GM23338 (cell line): ENCODE measurements around the gene BHLHE23.

Source experiments
- CREB1 ChIP-seq: fragments of 250-450 bp; sonication (Bioruptor Pico); IDR thresholded peaks from 2 replicates; pipeline ENCODE4 v1.5.0; 2020; ENCODE audit warnings: low read depth, mild to moderate bottlenecking, moderate library complexity
- EZH2 ChIP-seq: fragments of 200-600 bp; sonication (generic); IDR thresholded peaks from one replicate; pipeline ENCODE4 v1.8.0; 2017; ENCODE audit warnings: antibody characterized with exemption, mild to moderate bottlenecking, low read depth; ENCODE audit not compliant: unreplicated experiment
- EZH2phosphoT487 ChIP-seq: fragments of 200-600 bp; sonication (generic); IDR thresholded peaks from one replicate; pipeline ENCODE4 v1.8.1; 2018; ENCODE audit warnings: antibody characterized with exemption; ENCODE audit not compliant: unreplicated experiment
- JUNB ChIP-seq: IDR thresholded peaks from one replicate; pipeline ENCODE4 v1.6.1; 2016; ENCODE audit warnings: antibody characterized with exemption; ENCODE audit not compliant: unreplicated experiment
- POLR2AphosphoS5 ChIP-seq: IDR thresholded peaks from 2 replicates; pipeline ENCODE4 v1.6.1; 2016; ENCODE audit warnings: antibody characterized with exemption, low read depth
- REST ChIP-seq: IDR thresholded peaks from one replicate; pipeline ENCODE4 v1.6.1; 2018; ENCODE audit warnings: antibody characterized with exemption; ENCODE audit not compliant: unreplicated experiment
- ZNF114 ChIP-seq: fragments of 250-450 bp; sonication (Bioruptor Pico); IDR thresholded peaks from 2 replicates; pipeline ENCODE4 v1.5.0; 2020; ENCODE audit warnings: mild to moderate bottlenecking, moderate library complexity
- ZNF331 ChIP-seq: fragments of 250-450 bp; sonication (Bioruptor Pico); IDR thresholded peaks from 2 replicates; pipeline ENCODE4 v1.5.0; 2020; ENCODE audit warnings: low read depth, mild to moderate bottlenecking, moderate library complexity
- TF ChIP-seq, protein P1 (sequence below), 2 experiments: fragments of 200-600 bp in 1 of 2; sonication (generic) in 1 of 2; conservative IDR thresholded peaks; 2 replicates each; pipeline versions ENCODE4 v1.5.1 to v1.6.1; 2016 to 2017; ENCODE audit warnings: antibody characterized with exemption in 2 of 2, low read depth in 2 of 2, mild to moderate bottlenecking in 2 of 2, moderate library complexity in 1 of 2
- TF ChIP-seq, protein P2 (sequence below): IDR thresholded peaks from 2 replicates; pipeline ENCODE4 v1.6.1; 2016; ENCODE audit warnings: antibody characterized with exemption

DNA sequence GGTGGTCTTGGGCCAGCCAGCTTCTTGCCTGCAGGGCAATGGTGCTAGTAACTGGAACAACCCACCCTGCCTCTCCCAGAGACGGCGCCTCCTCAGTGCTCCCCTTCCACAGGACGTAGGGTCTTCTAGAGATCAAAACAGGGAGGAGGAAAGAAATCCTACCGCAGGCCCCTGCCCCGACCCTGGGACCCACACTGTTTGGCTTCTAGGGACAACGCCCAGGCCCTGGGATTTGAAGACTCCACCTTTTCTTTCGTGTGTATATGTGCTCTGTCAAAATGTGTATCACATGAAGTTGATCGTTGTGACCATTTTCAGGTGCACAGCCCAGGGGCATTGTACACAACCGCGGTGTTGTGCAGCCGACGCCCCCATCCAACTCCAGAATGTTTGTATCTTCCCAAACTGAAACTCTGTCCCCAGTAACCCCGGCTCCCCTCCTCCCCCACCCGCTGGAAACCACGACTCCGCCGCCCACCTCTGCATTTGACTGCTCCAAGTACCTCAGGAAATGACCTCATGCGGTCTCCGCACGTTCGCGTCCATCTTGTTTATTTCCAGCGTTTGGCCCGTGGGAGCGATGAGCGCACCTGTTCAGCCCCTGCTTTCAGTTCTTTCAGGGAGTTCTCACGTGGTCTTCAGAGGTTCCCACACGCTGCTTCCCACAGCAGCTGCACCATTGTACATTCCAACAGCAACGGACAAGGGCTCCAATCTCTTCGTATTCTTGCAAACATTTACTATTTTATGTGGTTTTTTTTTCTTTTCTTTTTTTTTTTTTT lies 3.4 kb upstream of the BHLHE23 start:
- no peak for TF ChIP-seq POLR2AphosphoS5
- TF ChIP-seq, protein P1, sequence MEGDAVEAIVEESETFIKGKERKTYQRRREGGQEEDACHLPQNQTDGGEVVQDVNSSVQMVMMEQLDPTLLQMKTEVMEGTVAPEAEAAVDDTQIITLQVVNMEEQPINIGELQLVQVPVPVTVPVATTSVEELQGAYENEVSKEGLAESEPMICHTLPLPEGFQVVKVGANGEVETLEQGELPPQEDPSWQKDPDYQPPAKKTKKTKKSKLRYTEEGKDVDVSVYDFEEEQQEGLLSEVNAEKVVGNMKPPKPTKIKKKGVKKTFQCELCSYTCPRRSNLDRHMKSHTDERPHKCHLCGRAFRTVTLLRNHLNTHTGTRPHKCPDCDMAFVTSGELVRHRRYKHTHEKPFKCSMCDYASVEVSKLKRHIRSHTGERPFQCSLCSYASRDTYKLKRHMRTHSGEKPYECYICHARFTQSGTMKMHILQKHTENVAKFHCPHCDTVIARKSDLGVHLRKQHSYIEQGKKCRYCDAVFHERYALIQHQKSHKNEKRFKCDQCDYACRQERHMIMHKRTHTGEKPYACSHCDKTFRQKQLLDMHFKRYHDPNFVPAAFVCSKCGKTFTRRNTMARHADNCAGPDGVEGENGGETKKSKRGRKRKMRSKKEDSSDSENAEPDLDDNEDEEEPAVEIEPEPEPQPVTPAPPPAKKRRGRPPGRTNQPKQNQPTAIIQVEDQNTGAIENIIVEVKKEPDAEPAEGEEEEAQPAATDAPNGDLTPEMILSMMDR (conservative IDR thresholded peaks at IDR 0.05; ENCODE audit: low read depth in 2 of 2), result no peak
- TF ChIP-seq EZH2phosphoT487, result no peak
- no peak for TF ChIP-seq EZH2
- TF ChIP-seq JUNB, result no peak
- TF ChIP-seq REST, result no peak
- TF ChIP-seq, protein P2, sequence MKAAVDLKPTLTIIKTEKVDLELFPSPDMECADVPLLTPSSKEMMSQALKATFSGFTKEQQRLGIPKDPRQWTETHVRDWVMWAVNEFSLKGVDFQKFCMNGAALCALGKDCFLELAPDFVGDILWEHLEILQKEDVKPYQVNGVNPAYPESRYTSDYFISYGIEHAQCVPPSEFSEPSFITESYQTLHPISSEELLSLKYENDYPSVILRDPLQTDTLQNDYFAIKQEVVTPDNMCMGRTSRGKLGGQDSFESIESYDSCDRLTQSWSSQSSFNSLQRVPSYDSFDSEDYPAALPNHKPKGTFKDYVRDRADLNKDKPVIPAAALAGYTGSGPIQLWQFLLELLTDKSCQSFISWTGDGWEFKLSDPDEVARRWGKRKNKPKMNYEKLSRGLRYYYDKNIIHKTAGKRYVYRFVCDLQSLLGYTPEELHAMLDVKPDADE, result no peak
- no peak for TF ChIP-seq ZNF331
- TF ChIP-seq ZNF114 (CRISPR knock-in tag), result no peak
- TF ChIP-seq CREB1, result no peak
